Measurements from ENCODE around the gene NOC4L. TPM values are rescaled to one million over a fixed set of nuclear protein-coding genes. Genes with fewer than 3 reads are reported as not detected.

Gene NOC4L
- total RNA-seq, 1 donor from 2014 or later, result 3.5 TPM

DNA sequence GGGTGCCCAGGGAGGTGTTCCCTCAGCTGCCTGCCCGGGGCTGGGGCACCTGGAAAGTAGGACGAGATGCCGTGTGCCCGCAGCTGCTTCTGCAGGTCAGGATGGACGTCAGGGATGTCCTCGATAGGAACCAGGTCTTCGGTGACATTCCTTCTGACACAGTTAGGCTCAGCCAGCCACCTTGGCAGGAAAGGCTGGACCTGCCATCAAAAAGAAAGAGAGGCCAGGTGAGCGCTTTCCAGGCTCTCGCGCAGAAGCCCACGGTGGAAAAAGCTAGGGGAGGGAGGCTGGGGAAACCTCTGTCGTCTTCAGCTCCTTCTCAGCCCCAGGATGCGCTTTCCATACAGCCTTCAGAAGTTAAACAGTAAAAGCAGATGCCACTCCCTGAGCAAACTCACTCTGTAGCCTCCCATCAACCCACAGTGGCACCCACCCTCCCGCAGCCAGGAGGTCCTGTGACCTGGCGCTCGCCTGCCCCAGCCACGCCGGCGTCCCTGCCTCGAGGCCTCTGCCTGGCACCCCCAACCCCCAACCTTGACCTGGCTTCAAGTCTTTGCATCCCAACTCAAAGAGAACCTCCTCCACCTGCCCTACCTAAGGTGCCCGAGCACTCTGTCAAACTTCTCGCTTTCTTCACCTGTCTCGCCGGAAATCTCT, 1.4 kb upstream of the NOC4L start:
- H3K27ac ChIP-seq, result no peak overlapping the region
- no peaks in the 10 kb centered on the region for H3K9me3 ChIP-seq (ENCODE audit: low read depth)
- H3F3A ChIP-seq (ENCODE audit: low read depth), result no peaks in the 10 kb centered on the region
- Mint-ChIP-seq H3K4me3 (peak overlapping the region; percentile 88), H3K4me1 (peaks cover 21% of the 10 kb centered on the region), H3K36me3 (peaks cover 16% of the 10 kb centered on the region), H3K9me3 (no peaks in the 10 kb centered on the region), H3K27me3 (ENCODE audit: insufficient read depth, low read depth) (peaks cover 4% of the 10 kb centered on the region), H3K27ac (no peak overlapping the region)
- no peak overlapping the region for H2AFZ ChIP-seq (replicated peaks)
- no peaks in the 10 kb centered on the region for H3K36me3 ChIP-seq
- H4K20me1 ChIP-seq (ENCODE audit: low read depth), result peaks cover 14% of the 10 kb centered on the region
- peak overlapping the region; percentile 92 for H3K4me2 ChIP-seq
- H3K4me1 ChIP-seq, result peaks cover 5% of the 10 kb centered on the region
- no peak for TF ChIP-seq EZH2 (IDR thresholded peaks at IDR 0.05)
- TF ChIP-seq EZH2phosphoT487 (IDR thresholded peaks at IDR 0.05), result no peak
- TF ChIP-seq, protein P1, sequence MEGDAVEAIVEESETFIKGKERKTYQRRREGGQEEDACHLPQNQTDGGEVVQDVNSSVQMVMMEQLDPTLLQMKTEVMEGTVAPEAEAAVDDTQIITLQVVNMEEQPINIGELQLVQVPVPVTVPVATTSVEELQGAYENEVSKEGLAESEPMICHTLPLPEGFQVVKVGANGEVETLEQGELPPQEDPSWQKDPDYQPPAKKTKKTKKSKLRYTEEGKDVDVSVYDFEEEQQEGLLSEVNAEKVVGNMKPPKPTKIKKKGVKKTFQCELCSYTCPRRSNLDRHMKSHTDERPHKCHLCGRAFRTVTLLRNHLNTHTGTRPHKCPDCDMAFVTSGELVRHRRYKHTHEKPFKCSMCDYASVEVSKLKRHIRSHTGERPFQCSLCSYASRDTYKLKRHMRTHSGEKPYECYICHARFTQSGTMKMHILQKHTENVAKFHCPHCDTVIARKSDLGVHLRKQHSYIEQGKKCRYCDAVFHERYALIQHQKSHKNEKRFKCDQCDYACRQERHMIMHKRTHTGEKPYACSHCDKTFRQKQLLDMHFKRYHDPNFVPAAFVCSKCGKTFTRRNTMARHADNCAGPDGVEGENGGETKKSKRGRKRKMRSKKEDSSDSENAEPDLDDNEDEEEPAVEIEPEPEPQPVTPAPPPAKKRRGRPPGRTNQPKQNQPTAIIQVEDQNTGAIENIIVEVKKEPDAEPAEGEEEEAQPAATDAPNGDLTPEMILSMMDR (IDR thresholded peaks at IDR 0.05), result no peak
- DNase-seq (ENCODE audit: low spot score), result no peak
- H3K4me3 ChIP-seq, result peak overlapping the region; percentile 96
- H3K27me3 ChIP-seq, result no peaks in the 10 kb centered on the region
- H3K79me2 ChIP-seq (ENCODE audit: low read depth), result peaks cover 27% of the 10 kb centered on the region
- peak overlapping the region; percentile 93 for H3K9ac ChIP-seq

DNA sequence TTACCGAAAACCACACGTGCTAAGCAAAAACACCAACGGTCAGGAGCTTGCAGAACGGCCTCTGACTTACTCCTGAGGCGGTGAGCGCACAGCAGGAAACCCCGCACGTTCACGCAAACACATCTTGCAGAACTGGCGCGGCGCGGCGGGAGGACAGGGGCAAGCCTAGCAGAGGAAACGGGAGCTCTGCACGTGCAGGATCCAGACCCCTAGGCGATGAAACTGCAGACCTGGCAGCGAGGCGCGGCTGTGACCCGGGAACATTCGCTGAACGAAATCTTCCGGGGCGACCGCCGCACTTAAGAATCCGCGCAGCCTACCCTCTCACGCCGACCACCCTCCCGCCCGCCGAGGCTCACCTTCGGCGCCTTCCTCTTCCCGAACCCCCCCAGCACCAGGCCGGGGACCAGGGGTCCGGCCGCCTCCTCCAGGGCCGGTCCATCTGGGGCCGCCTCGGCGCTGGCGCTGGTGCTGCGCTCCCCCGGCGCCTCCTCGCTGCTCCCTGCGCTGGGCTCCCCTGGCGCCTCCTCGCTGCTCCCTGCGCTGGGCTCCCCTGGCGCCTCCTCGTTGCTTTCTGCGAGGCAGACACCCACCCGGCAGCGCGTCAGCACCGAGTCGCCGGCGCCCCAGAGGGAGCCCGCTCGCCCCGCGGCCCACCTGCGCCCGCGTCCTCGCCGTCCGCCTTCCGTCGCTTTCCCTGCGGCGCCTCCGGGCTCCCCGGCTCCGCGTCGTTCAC, 753 bp upstream of the NOC4L start:
- peaks cover 14% of the 10 kb centered on the region for H4K20me1 ChIP-seq (ENCODE audit: low read depth)
- TF ChIP-seq EZH2phosphoT487 (IDR thresholded peaks at IDR 0.05) (no peak), EZH2 (IDR thresholded peaks at IDR 0.05) (no peak)
- TF ChIP-seq, protein P1 (IDR thresholded peaks at IDR 0.05), result no peak
- no peaks in the 10 kb centered on the region for H3F3A ChIP-seq (ENCODE audit: low read depth)
- Mint-ChIP-seq H3K9me3 (no peaks in the 10 kb centered on the region), H3K36me3 (peaks cover 13% of the 10 kb centered on the region), H3K4me3 (peak overlapping the region; percentile 88), H3K27me3 (ENCODE audit: insufficient read depth, low read depth) (peaks cover 4% of the 10 kb centered on the region), H3K27ac (no peak overlapping the region), H3K4me1 (peaks cover 21% of the 10 kb centered on the region)
- H3K4me2 ChIP-seq, result peak overlapping the region; percentile 92
- H3K27ac ChIP-seq, result no peak overlapping the region
- peak; percentile 34 for DNase-seq (ENCODE audit: low spot score)
- peaks cover 27% of the 10 kb centered on the region for H3K79me2 ChIP-seq (ENCODE audit: low read depth)
- peak overlapping the region; percentile 93 for H3K9ac ChIP-seq
- H3K36me3 ChIP-seq, result no peaks in the 10 kb centered on the region
- H3K27me3 ChIP-seq, result no peaks in the 10 kb centered on the region
- H3K4me1 ChIP-seq, result peaks cover 5% of the 10 kb centered on the region
- peak overlapping the region; percentile 96 for H3K4me3 ChIP-seq
- no peaks in the 10 kb centered on the region for H3K9me3 ChIP-seq (ENCODE audit: low read depth)
- no peak overlapping the region for H2AFZ ChIP-seq (replicated peaks)

DNA sequence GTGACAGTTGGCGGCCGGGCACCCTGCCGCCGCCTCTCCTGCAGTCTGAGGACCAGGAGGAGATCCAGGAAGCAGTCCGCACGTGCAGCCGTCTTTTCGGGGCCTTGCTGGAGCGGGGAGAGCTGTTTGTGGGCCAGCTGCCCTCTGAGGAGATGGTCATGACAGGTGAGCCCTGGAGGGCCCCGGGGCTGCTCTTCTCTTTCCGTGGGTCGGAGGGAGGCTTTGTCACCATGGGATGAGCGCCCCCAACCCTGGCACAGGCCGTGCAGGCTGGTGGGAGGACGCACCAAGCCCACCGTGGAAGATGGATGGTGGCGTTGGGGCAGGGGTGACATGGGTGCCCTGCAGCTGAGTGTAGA, 532 bp downstream of the NOC4L start:
- H3K27me3 ChIP-seq, result no peaks in the 10 kb centered on the region
- peak overlapping the region; percentile 94 for H3K4me3 Mint-ChIP-seq
- H3K27ac ChIP-seq, result peak overlapping the region; percentile 61
- no peaks in the 10 kb centered on the region for H3K36me3 ChIP-seq
- H3K4me2 ChIP-seq, result peak overlapping the region; percentile 95
- H2AFZ ChIP-seq (replicated peaks), result peak overlapping the region; percentile 94
- H3K9me3 Mint-ChIP-seq, result no peaks in the 10 kb centered on the region
- H3K36me3 Mint-ChIP-seq, result peaks cover 7% of the 10 kb centered on the region
- peaks cover 21% of the 10 kb centered on the region for H3K4me1 Mint-ChIP-seq
- H3K9ac ChIP-seq, result peak overlapping the region; percentile 96
- peaks cover 2% of the 10 kb centered on the region for H3K27me3 Mint-ChIP-seq (ENCODE audit: insufficient read depth, low read depth)
- H3K79me2 ChIP-seq (ENCODE audit: low read depth), result peaks cover 27% of the 10 kb centered on the region
- peaks cover 14% of the 10 kb centered on the region for H4K20me1 ChIP-seq (ENCODE audit: low read depth)
- no peaks in the 10 kb centered on the region for H3F3A ChIP-seq (ENCODE audit: low read depth)
- peaks cover 5% of the 10 kb centered on the region for H3K4me1 ChIP-seq
- no peak overlapping the region for H3K27ac Mint-ChIP-seq
- peak overlapping the region; percentile 96 for H3K4me3 ChIP-seq
- TF ChIP-seq EZH2 (IDR thresholded peaks at IDR 0.05), result no peak
- TF ChIP-seq, protein P1 (IDR thresholded peaks at IDR 0.05), result no peak
- no peak for TF ChIP-seq EZH2phosphoT487 (IDR thresholded peaks at IDR 0.05)
- no peak for DNase-seq (ENCODE audit: low spot score)
- no peaks in the 10 kb centered on the region for H3K9me3 ChIP-seq (ENCODE audit: low read depth)

Data from neural progenitor cell (in vitro differentiated cells).